Renal cortical epithelial cell (primary cell): Measurements from ENCODE around the gene SNRNP70. TPM values are rescaled to one million over a fixed set of nuclear protein-coding genes. Genes with fewer than 3 reads are reported as not detected.

Source experiments
- DNase-seq: peaks from one replicate; pipeline ENCODE4 v3.0.0-alpha.2; 2011; ENCODE audit warnings: low read depth
- total RNA-seq: library from RNA; depleted of rRNA; stranded (reverse); fragments of >200 nt; gene quantifications from 2 replicates; pipeline ENCODE4 v1.2.3, GENCODE V29; 2014

Gene SNRNP70
- total RNA-seq, 1 donor from 2014 or later: 138 TPM

DNA sequence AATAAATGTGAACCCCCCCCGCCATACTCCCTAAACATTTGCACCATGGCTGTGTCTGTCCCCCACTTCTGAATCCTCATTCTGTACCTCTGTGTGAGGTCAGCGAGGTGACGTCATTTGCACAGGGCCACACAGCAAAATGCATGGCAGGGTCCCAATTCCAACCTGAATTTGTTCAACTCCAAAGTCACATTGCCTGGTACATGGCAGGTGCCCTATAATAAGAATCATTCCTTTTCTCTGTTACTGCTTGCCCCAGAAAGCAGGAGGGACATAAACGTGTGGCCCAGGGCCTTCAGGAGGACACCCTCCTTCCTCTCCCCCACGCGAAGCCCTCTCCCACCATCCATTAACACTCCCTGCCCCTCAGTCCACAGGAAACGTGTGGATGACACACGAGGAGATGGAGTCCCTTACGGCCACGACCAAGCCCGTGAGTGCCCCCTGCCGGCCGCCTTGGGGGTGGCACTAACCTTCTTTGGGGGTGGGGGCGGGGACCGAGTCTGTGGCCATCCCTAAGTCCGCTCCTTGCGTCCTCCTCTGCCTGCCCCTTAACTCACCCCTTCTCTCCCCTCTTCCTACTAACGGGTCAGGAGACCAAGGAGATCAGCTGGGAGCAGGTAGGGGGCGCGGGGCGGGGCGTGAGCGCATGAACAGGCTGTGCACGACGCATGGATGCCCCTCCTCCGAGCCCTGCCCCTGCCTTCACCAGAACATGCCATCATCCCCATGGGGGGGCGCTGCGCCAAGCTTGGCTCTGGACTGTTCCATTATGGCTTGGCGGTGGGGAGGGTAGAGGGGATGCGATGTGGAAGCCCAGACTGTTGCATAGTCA, 60.5 kb downstream of the SNRNP70 start:
- DNase-seq: peak; percentile 37

GRCh38 chr19:49146408-49146770, 61.1 kb downstream of the SNRNP70 start:
- peak; percentile 29 for DNase-seq

GRCh38 chr19:49148044-49148682, 62.9 kb downstream of the SNRNP70 start:
- DNase-seq: no peak

DNA sequence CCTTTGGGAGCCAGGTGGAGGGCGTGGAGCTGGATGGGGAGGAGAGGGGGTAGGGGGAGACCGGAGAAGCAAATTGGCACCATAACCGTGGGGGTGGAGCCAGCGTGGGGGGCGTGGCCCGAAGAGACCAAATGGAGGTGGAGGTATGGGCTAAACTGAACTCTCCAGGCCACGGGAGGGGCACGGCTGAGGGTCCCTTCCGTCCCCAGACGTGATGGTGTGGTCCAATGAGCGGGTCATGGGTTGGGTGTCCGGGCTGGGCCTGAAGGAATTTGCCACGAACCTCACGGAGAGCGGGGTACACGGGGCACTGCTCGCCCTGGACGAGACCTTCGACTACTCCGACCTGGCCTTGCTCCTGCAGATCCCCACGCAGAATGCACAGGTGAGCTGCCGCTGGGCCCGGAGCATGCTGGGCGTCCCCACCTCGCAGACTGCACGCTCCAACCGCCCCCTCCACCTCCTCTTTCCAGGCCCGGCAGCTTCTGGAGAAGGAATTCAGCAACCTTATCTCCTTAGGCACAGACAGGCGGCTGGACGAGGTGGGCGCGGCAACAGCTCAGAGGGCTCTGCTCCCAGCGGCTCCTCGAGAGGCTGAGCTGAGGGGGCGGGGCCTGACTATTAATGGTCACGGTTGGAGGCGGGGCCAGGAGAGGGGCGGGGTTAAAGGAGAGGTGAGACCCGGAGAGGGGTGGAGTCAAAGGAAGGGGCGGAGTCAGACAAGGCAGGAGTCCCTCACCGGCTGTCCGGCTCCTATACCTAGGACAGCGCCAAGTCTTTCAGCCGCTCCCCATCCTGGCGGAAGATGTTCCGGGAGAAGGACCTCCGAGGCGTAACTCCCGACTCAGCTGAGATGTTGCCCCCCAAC, 63.8 kb downstream of the SNRNP70 start:
- DNase-seq: peak; percentile 83

DNA sequence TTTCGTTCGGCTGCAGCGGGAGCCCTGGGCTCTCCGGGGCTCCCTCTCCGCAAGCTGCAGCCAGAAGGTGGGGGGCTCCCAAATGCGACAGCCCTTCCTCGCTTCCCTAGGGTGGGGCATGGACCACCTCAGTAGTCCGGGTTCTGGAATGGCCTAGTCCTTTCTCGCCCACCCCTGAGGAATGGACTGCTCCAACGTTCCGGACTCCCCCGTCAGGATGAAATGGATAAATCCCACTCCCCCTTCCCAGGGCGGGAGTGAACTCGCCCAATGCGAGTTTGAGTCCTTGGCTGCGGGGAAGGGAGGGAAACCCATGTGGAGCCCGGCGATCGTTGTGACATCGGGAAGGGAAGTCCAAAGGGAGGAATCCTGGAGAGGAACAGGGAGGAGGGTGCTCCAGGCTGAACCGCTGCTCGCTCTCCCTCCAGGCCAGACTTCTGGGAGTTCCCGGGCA, 64.4 kb downstream of the SNRNP70 start:
- DNase-seq: peak; percentile 45

DNA sequence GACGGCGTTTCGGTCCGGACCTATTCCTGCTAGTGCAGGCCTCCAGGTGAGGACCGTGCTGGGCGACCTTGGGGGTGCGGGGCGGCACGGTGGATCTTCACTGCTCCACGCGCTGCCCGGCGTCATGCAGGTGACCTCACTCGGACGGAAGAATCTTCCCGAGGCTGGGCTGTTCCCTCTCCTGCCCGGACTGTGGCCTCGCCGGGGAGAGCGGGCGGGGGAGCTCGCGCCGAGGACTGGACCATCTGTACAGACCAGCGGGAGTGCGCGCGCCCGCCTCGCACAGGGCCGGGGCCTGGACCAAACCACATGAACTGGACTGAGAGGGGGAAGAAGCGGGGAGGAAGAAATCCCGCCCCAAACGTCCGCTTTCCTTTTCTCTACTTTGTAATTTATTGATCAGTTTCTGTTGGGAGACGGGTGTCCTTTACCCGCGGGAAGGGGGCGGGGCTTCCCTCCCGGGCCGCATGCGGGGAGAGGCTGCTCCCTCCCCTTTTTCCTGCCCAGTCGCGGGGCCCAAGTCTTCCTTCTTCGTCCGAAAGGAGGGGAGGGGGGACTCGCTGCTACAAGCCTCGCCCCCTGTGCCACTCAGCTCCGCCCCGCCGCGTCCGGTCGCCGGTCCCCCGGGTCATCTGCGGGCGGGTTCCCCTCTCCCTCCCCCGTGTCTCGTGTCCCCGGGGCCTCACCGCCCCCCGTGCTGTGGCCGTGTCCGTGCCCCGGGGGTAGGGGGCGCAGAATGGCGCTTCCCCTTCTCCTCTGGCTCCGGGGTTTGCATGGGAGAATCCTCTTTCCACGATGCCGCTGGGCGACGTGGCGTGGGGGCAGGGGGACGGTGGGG, 65.1 kb downstream of the SNRNP70 start:
- DNase-seq: peak; percentile 23

- DNase-seq: no peak
These were observed 65.6 kb downstream of the SNRNP70 start for GRCh38 chr19:49150944-49151243.

GRCh38 chr19:49151267-49152118, 66.2 kb downstream of the SNRNP70 start:
- DNase-seq: peak; percentile 47

DNA sequence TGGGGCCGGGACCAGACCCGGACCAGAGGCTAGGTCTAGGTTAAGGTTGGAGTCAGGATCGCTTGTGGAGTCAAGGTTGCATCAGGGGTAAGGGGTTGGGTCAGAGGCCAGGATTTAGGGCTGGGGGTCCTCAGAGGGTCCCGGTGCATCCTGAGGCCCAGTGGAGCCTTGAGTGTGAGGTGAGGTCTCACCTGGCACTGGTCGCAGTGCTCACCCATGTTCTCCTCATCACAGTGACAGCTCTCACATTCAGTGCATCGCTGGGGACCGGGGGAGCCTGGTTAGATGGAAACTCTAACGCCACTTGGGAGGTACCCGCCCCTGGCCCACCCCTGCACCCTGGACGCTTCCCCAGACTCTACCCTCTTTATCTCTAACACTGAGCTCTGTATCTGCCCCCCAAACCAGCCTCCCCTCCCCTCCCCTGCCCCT, 66.9 kb downstream of the SNRNP70 start:
- DNase-seq: no peak

GRCh38 chr19:49153167-49153809, 68.0 kb downstream of the SNRNP70 start:
- no peak for DNase-seq

GRCh38 chr19:49154279-49154678, 69.0 kb downstream of the SNRNP70 start:
- DNase-seq: no peak

GRCh38 chr19:49155005-49155819, 70.0 kb downstream of the SNRNP70 start, which contains the start of gene HRC:
Gene HRC (minus strand): TSS chr19:49155396. CDS start chr19:49155237, 159 bp downstream.
- DNase-seq: no peak

GRCh38 chr19:49155820-49156346, 70.6 kb downstream of the SNRNP70 start:
- no peak for DNase-seq

DNA sequence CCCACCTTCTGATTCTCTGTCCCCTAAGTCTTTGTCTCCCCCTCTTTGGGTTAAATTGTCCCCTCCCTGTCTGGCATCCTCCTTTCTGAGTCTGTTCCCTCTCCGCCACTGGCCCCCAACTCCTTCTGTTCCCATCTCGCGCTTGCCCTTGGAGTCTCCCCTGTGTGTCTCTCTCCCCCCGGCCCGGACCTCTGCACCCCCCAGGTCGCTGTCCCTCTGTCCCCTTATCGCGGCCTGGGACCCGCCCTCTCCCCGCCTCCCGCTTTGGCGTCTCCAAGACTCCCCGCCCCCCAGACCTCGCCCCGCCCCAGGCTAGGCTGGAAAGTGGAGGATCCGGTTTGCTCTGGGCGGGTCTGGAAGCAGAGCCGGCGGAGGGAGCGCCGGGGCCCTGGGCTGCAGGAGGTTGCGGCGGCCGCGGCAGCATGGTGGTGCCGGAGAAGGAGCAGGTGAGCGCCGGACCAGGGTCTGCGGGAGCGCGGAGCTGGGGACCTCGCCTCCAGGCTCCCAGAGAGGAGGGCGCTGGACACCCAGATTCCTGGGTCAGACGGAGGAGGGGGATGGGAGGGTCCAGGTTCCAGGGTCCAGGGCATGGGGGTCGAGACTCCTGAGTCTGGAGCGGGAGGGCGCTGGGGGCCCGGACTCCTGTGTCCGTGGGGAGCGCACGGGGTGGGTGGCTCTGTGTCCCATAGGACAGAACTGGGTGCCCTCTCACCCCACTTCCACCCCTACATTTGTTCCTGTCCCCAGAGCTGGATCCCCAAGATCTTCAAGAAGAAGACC, 72.4 kb downstream of the SNRNP70 start, which contains the start of gene TRPM4:
Gene TRPM4 (plus strand): TSS at position 348 of the 780 bp plus-strand sequence. CDS start 75 bp downstream, at position 423.
- DNase-seq: peak; percentile 41
